Trophoblast cell (in vitro differentiated cells and primary cell): ENCODE measurements around the gene HOMER1.
A peak's percentile ranks its signal among the peaks of the same experiment; 100 is the strongest.

Source experiments
- DNase-seq, 2 donors: peaks; one replicate each; pipeline ENCODE4 v3.0.0-alpha.2; 2016
- H2AFZ ChIP-seq: 2 replicates; pipeline ENCODE4 v1.6.1; 2013; ENCODE audit warnings: low read length, moderate library complexity, mild to moderate bottlenecking; ENCODE audit not compliant: insufficient read depth, poor library complexity
- H2AK5ac ChIP-seq: 2 replicates; pipeline ENCODE4 v1.6.1; 2013; ENCODE audit warnings: mild to moderate bottlenecking, low read length
- H2BK120ac ChIP-seq: 2 replicates; pipeline ENCODE4 v1.6.1; 2013; ENCODE audit warnings: low read length, mild to moderate bottlenecking, moderate library complexity; ENCODE audit not compliant: insufficient read depth, poor library complexity
- H2BK12ac ChIP-seq: 2 replicates; pipeline ENCODE4 v1.6.1; 2013; ENCODE audit warnings: mild to moderate bottlenecking, low read length, moderate library complexity
- H2BK5ac ChIP-seq: 2 replicates; pipeline ENCODE4 v1.6.1; 2013; ENCODE audit warnings: low read length, low read depth, moderate library complexity, mild to moderate bottlenecking; ENCODE audit not compliant: poor library complexity
- H3K14ac ChIP-seq: 2 replicates; pipeline ENCODE4 v1.6.1; 2013; ENCODE audit warnings: mild to moderate bottlenecking, low read length
- H3K18ac ChIP-seq: 2 replicates; pipeline ENCODE4 v1.6.1; 2013; ENCODE audit warnings: mild to moderate bottlenecking, low read length
- H3K23ac ChIP-seq: 2 replicates; pipeline ENCODE4 v1.6.1; 2013; ENCODE audit warnings: low read length
- H3K27ac ChIP-seq: 2 replicates; pipeline ENCODE4 v1.5.1; 2013; ENCODE audit warnings: low read depth, mild to moderate bottlenecking, inconsistent platforms, low read length, moderate library complexity
- H3K27me3 ChIP-seq: 2 replicates; pipeline ENCODE4 v1.6.1; 2013; ENCODE audit warnings: inconsistent platforms, mild to moderate bottlenecking, low read length, moderate library complexity; ENCODE audit not compliant: insufficient read depth
- H3K36me3 ChIP-seq, 2 experiments: 1 replicate in 1 of 2; 2 replicates in 1 of 2; pipeline ENCODE4 v1.6.1; 2013; ENCODE audit warnings: low read length in 2 of 2, mild to moderate bottlenecking in 2 of 2, moderate library complexity in 1 of 2; ENCODE audit not compliant: insufficient read depth in 2 of 2, control insufficient read depth in 1 of 2
- H3K4ac ChIP-seq: 2 replicates; pipeline ENCODE4 v1.6.1; 2013; ENCODE audit warnings: low read depth, mild to moderate bottlenecking, low read length, moderate library complexity
- H3K4me1 ChIP-seq, 2 experiments: 1 replicate in 1 of 2; 2 replicates in 1 of 2; pipeline ENCODE4 v1.6.1; 2013; ENCODE audit warnings: low read length in 2 of 2, mild to moderate bottlenecking in 2 of 2, moderate library complexity in 1 of 2; ENCODE audit not compliant: insufficient read depth in 2 of 2, control insufficient read depth in 1 of 2
- H3K4me2 ChIP-seq: 2 replicates; pipeline ENCODE4 v1.6.1; 2013; ENCODE audit warnings: inconsistent platforms, mild to moderate bottlenecking, low read length, moderate library complexity
- H3K4me3 ChIP-seq: 2 replicates; pipeline ENCODE4 v1.5.1; 2013; ENCODE audit warnings: mild to moderate bottlenecking, low read depth, low read length, inconsistent platforms
- H3K79me1 ChIP-seq: one replicate; pipeline ENCODE4 v1.6.1; 2013; ENCODE audit warnings: low read length
- H3K79me2 ChIP-seq: 2 replicates; pipeline ENCODE4 v1.6.1; 2013; ENCODE audit warnings: low read length, mild to moderate bottlenecking; ENCODE audit not compliant: control insufficient read depth, insufficient read depth, poor library complexity
- H3K9ac ChIP-seq: 2 replicates; pipeline ENCODE4 v1.6.1; 2013; ENCODE audit warnings: mild to moderate bottlenecking, low read length
- H3K9me3 ChIP-seq: 2 replicates; pipeline ENCODE4 v1.6.1; 2013; ENCODE audit warnings: low read depth, mild to moderate bottlenecking, control low read depth, inconsistent platforms, low read length; ENCODE audit not compliant: insufficient read depth
- H4K12ac ChIP-seq: 2 replicates; pipeline ENCODE4 v1.6.1; 2013; ENCODE audit warnings: low read depth, mild to moderate bottlenecking, low read length, moderate library complexity
- H4K8ac ChIP-seq: 2 replicates; pipeline ENCODE4 v1.6.1; 2013; ENCODE audit warnings: low read depth, mild to moderate bottlenecking, low read length, moderate library complexity
- H4K91ac ChIP-seq: one replicate; pipeline ENCODE4 v1.6.1; 2013; ENCODE audit warnings: low read depth, mild to moderate bottlenecking, low read length, moderate library complexity
- WGBS: extraction: QIAGEN DNeasy Blood & Tissue Kit; methylation state at CpG from one replicate; pipeline ENCODE4 v1.1.7; 2013; ENCODE audit warnings: missing lambda C conversion rate; ENCODE audit not compliant: insufficient read length, insufficient coverage; ENCODE audit errors: extremely low coverage; 5-methylcytosine and 5-hydroxymethylcytosine counted together

Gene HOMER1

GRCh38 chr5:79416499-79416898 lies 97.4 kb downstream of the HOMER1 start:
- Histone ChIP-seq H2BK5ac (no peak overlapping the region), H3K36me3 (peaks cover 0 to 2% of the 10 kb centered on the region in 2 experiments), H3K4me1 (no peaks in the 10 kb centered on the region), H3K4me2 (no peak overlapping the region), H3K9ac (no peak overlapping the region), H3K79me2 (no peaks in the 10 kb centered on the region), H4K91ac (no peak overlapping the region), H2BK120ac (no peak overlapping the region), H3K27ac (no peak overlapping the region), H4K8ac (no peak overlapping the region), H2AFZ (no peak overlapping the region), H3K4ac (no peak overlapping the region), H3K18ac (no peak overlapping the region), H3K14ac (no peak overlapping the region), H3K9me3 (no peaks in the 10 kb centered on the region), H3K23ac (no peak overlapping the region), H3K79me1 (no peaks in the 10 kb centered on the region), H2BK12ac (no peak overlapping the region), H2AK5ac (no peak overlapping the region), H4K12ac (no peak overlapping the region), H3K27me3 (no peaks in the 10 kb centered on the region), H3K4me3 (no peak overlapping the region)
- whole genome bisulfite sequencing = no CpG with 5 or more reads among the region's 2 CpGs
- no peak for DNase-seq

DNA sequence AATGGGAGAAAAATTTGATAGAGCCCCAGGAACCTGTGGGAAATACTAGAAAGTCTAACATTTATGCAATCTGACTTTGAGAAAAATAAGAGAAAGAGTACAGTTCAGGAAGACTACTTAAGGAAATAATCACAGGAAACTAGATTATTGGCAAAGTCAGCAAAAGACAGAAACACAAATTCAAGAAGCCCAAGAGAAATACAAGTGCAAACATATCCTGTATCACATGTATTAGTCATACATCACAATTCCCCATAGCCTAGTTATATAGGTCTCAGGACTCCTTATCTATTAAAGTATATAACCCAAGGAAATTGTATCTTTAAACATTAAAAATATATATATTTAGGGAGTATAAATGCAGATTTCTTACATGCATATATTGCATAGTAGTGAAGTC lies 100.8 kb downstream of the HOMER1 start:
- no peak overlapping the region for H2BK12ac ChIP-seq
- H3K4me2 ChIP-seq = no peak overlapping the region
- no peak overlapping the region for H3K4me3 ChIP-seq
- no peak overlapping the region for H4K8ac ChIP-seq
- no peak overlapping the region for H3K9ac ChIP-seq
- H3K79me2 ChIP-seq = no peaks in the 10 kb centered on the region
- no peaks in the 10 kb centered on the region for H3K4me1 ChIP-seq
- no peak overlapping the region for H4K91ac ChIP-seq
- no peak overlapping the region for H3K23ac ChIP-seq
- H2AK5ac ChIP-seq = no peak overlapping the region
- peaks cover 3 to 5% of the 10 kb centered on the region in 2 experiments for H3K36me3 ChIP-seq
- H3K9me3 ChIP-seq = no peaks in the 10 kb centered on the region
- H2BK120ac ChIP-seq = no peak overlapping the region
- no peak overlapping the region for H2BK5ac ChIP-seq
- no peak overlapping the region for H4K12ac ChIP-seq
- H3K79me1 ChIP-seq = no peaks in the 10 kb centered on the region
- H3K27me3 ChIP-seq = no peaks in the 10 kb centered on the region
- no peak overlapping the region for H3K4ac ChIP-seq
- H3K14ac ChIP-seq = no peak overlapping the region
- H3K27ac ChIP-seq = no peak overlapping the region
- no peak overlapping the region for H2AFZ ChIP-seq
- no peak for DNase-seq
- H3K18ac ChIP-seq = no peak overlapping the region

- Histone ChIP-seq H2BK120ac (no peak overlapping the region), H3K4me2 (no peak overlapping the region), H3K18ac (no peak overlapping the region), H3K9ac (no peak overlapping the region), H3K27me3 (no peaks in the 10 kb centered on the region), H3K9me3 (no peaks in the 10 kb centered on the region), H2AFZ (no peak overlapping the region), H2BK5ac (no peak overlapping the region), H3K36me3 (peaks cover 3% of the 10 kb centered on the region in 2 experiments), H2BK12ac (no peak overlapping the region), H3K4me1 (no peaks in the 10 kb centered on the region), H4K8ac (no peak overlapping the region), H3K4me3 (no peak overlapping the region), H3K79me1 (no peaks in the 10 kb centered on the region), H2AK5ac (no peak overlapping the region), H3K14ac (no peak overlapping the region), H4K91ac (no peak overlapping the region), H3K23ac (no peak overlapping the region), H3K27ac (no peak overlapping the region), H3K4ac (no peak overlapping the region), H3K79me2 (no peaks in the 10 kb centered on the region), H4K12ac (no peak overlapping the region)
- DNase-seq = no peak
Observed at GRCh38 chr5:79408028-79408427, 105.9 kb downstream of the HOMER1 start.

DNA sequence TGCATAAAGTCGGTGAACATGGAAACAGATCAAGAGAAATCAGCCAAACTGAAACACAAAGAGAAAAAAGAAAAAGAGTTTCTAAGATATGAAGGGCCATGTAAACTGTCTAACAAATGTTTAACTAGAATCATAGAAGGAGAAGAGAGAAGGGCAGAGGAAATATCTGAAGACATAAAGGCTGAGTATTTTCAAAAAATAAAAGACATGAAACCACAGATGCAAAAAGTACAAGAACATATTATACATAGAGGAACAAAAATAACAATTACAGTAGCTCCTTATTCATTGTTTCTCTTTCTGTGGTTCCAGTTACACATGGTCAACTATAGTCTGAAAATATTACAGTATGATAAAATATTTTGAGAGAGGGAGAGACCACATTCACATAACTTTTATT lies 106.3 kb downstream of the HOMER1 start:
- no peak for DNase-seq
- Histone ChIP-seq H3K27ac (no peak overlapping the region), H3K4ac (no peak overlapping the region), H3K23ac (no peak overlapping the region), H3K27me3 (no peaks in the 10 kb centered on the region), H3K79me2 (no peaks in the 10 kb centered on the region), H2AK5ac (no peak overlapping the region), H2BK5ac (no peak overlapping the region), H4K91ac (no peak overlapping the region), H2AFZ (no peak overlapping the region), H3K14ac (no peak overlapping the region), H3K36me3 (peaks cover 3% of the 10 kb centered on the region in 2 experiments), H2BK12ac (no peak overlapping the region), H2BK120ac (no peak overlapping the region), H3K79me1 (no peaks in the 10 kb centered on the region), H3K4me3 (no peak overlapping the region), H3K4me2 (no peak overlapping the region), H3K4me1 (no peaks in the 10 kb centered on the region), H3K9me3 (no peaks in the 10 kb centered on the region), H3K18ac (no peak overlapping the region), H4K8ac (no peak overlapping the region), H3K9ac (no peak overlapping the region), H4K12ac (no peak overlapping the region)
- no CpG with 5 or more reads among the region's 1 CpG for WGBS

DNA sequence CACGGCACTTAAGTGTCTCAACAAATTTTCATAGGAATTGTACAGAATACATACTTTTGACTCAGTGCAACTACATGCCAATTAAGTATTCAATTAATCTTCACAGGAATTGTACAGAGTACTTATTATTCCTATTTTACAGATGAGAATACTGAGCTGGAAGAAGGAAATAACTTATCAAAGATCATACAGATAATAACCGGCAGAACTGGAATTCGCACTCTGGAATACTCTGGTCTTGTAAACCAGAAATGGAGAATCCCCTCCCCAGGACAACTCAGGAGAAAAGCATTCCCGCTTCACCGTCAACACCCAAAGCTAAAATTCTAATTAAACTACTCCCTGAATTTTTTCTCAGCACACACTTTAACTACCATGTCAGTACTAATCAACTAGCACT lies 112.7 kb downstream of the HOMER1 start:
- Histone ChIP-seq H2BK12ac (no peak overlapping the region), H3K18ac (no peak overlapping the region), H3K4ac (no peak overlapping the region), H3K9me3 (no peaks in the 10 kb centered on the region), H4K8ac (no peak overlapping the region), H3K27ac (no peak overlapping the region), H3K9ac (no peak overlapping the region), H3K27me3 (no peaks in the 10 kb centered on the region), H3K4me3 (no peak overlapping the region), H3K23ac (no peak overlapping the region), H3K79me2 (no peaks in the 10 kb centered on the region), H3K36me3 (no peaks in the 10 kb centered on the region), H2AFZ (no peak overlapping the region), H4K12ac (no peak overlapping the region), H3K79me1 (no peaks in the 10 kb centered on the region), H3K14ac (no peak overlapping the region), H4K91ac (no peak overlapping the region), H3K4me1 (peaks cover 0 to 2% of the 10 kb centered on the region in 2 experiments), H2BK5ac (no peak overlapping the region), H2AK5ac (no peak overlapping the region), H2BK120ac (no peak overlapping the region), H3K4me2 (no peak overlapping the region)
- WGBS = no CpG with 5 or more reads among the region's 5 CpGs
- DNase-seq = peak; percentile 63 to 88
